ENCODE measurements around the gene CYSTM1.

The CYSTM1 gene

DNA sequence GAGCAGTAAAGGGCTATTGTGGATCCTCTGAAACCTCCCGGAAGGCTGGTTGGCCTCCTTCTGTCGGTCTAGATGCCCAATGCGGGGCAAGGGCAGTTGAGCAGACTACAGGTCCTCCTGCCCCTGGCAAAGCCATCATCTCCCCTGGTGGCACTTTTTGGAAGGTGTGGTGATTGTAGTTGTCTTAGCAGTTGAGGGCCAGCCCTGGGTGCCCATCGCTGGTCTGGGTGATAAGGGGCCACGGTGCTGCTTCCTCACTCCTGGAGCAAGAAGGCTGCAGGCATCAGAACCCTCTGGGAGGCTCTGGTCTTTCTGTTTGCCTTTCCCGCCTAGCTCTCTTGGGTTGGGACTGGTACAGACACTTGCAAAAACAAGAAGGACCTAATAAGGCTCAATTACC is 63.8 kb downstream of the CYSTM1 start:
- no peak for DNase-seq

DNA sequence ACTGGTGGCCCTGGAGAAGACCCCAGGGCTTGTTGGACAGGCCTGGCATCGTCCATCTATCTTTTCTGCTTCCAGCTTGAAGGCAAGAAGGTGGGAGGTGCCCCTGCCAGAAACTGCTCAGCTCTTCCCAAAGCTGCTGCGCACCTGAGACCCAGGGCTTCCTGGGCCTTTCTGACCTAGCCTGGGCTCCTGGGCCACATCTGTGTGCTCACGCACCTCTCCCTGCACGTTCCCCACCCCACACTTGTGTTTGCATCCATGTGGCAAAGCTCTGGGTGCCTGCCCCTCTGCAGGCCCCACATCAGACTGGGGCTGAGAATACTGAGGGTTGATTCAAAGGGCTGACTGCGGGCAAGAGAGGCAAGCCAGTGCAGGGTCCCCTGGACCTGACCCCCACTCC is 64.5 kb downstream of the CYSTM1 start:
- no peak for DNase-seq

GRCh38 chr5:140239939-140240700 is 65.1 kb downstream of the CYSTM1 start:
- DNase-seq: peak; percentile 40

DNA sequence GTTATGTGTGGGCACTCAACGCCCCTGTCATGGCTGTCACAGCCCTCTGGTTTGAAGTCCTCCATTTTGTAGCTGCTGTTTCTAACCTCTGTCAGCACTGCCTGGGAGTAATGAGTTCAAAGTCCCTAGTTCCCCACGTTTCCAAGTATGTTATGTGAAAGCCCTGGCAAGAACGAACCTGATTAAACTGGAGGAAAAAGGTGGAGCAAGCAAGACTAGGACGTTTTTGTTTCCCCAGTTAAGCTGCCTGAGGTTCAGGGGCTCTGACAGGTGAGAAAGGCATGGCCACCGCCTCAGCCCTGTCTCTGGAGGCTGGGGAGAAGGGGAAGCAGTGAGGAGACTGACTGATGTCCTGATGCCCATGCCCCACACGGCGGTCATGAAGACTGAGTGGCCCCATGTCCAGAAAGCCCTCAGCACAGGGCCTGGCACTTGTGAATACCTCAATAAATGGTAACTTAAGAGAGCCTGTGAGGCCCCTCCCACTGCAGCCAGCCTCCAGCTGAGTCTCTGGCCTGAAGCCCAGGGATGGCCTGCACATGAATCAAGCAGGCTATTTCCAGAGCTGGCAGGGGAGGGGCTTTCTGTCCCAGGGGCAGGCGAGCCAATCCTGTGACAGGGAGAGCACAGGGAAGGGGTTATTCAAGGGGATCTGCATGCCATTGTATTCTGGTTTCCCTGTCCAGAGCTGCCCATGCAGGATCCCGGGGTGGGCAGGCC is 66.2 kb downstream of the CYSTM1 start:
- peak; percentile 93 for DNase-seq

GRCh38 chr5:140242099-140242498 is 67.1 kb downstream of the CYSTM1 start:
- DNase-seq: no peak

DNA sequence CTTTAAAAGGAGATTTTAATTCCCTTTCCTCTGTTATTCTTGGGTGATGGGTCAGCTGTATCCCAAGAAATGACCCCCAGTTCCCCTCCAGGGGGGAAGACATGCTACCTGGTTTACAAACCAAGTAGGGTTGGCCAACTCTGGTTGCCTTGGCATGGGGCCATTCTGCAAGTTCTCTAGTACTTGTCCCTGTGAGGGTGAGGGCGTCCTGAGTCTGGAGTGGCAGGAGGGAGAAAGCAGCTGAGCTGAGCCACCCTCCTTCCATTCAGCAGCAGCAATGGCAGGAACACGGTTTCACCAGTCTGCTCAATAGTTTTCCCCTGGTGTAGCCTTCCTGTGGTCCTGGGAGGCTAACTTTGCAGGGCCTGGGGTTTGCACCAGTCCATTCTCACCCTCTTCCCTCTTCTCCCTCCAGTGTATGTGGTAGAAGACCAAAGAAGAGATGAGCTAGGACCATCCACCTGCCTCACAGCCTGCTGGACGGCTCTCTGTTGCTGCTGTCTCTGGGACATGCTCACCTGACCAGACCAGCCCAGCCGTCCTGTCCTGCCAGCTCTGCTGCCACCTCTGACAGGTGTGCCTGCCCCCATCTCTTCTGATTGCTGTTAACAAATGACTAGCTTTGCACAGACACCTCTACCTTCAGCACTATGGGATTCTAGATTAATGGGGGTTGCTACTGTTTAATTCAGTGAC is 68.0 kb downstream of the CYSTM1 start:
- no peak for DNase-seq

DNA sequence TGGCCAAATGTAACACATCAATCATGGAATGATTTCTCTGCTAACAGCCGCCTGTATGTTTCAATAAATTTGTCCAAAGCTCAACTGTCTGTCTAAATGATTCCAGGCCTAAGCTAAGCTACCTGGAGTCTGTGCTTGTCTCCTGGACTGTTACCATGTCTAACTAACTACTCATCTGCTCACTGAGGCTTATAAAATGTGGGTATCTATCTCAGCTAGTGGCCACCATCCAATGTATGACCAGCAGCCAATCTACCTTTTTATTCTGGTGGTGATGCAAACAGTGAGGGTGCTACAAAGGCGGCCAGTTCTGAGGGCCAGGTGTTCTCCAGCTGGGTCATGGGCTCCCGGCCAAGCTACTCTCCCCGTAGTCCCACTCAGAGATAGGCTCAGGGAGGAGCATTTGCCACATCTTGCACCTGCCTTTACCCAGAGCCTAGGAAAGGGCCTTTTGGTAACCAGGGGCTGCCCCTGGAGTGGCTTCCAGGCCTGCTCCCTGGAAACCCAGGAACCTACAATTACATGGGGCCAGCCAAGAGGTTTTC is 68.8 kb downstream of the CYSTM1 start:
- peak; percentile 95 for DNase-seq

DNA sequence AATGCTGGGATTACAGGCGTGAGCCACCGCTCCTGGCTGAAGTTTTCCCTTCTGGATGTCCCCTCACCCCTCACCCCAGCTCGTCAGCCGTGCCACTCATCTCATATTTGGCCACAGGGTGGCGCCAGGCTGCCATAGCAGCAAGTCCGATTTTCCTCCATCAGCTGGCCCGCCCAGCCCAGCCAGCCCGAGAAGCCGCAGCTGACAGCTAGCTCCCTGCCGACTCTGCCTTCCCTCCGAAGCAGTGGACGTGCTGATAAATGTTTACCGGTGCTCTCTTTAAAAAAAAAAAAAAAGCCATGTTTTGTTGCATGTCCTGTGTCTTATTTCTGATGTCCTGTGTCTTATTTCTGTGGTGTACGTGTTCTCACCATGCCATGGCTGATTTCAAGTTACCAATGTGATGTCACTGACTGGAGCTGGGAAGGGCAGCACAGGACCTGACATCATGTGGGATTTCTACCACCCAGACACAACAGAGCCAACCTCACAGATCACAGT is 69.6 kb downstream of the CYSTM1 start:
- DNase-seq: peak; percentile 91

DNA sequence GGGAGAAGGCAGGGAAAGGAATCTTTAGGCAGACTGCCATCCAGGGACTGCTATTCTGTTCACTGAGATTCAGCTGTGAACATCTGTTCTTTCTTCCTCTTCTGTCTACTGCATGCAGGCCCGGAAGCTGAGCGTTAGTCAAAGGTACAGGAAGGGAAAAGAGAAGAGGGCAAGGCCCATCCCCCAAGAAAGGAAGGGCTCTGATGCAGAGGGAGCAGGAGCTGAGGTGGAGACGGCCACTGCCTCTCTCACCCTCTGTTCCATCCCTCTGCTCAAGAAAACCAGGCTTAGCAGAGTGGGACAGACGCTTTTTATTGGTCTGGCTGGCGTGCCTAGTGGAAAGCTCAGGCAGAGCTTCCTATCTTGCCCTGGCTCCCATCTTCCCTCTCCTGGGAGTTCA is 70.4 kb downstream of the CYSTM1 start:
- DNase-seq: no peak

DNA sequence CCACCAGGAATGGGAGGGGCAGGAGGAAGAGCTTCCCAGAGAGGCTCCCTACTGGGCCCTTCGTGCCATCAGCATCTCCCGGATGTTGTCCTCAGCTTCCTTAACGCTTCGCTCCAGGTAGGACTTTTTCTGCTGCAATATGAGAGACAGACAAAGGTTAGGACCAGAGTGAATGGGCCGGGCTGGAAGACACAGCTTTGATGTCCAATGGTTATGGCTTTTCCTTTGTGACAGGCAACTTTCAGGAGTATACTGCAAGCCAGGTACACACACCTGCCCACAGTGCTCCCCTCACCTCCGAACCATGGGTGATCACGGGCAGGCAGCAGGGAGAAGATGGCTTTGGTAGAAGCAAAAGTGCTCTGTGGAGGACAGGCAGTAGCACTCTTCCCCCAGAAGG is 70.9 kb downstream of the CYSTM1 start:
- no peak for DNase-seq

GRCh38 chr5:140246378-140247122 is 71.6 kb downstream of the CYSTM1 start:
- no peak for DNase-seq

GRCh38 chr5:140248414-140248813 is 73.4 kb downstream of the CYSTM1 start:
- no peak for DNase-seq

GRCh38 chr5:140249536-140249935 is 74.5 kb downstream of the CYSTM1 start:
- DNase-seq: no peak

DNA sequence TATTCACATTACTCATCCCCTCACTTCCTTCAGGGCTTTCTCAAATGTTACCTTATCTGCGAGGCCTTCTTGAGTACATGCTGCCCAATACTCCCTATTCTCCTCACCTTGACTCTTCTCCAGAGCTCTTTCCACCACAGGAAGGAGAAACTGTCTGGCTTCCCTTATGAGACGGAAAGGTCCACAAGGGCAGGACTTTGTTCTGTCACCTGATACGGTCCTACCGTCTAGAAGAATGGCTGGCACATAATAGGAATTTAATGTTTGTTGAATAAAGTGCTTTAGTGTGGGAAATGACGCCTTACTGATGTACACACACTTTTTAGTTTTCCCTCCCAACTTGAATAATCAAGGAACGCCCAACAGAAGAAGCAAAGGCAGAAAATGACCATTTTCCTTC is 75.4 kb downstream of the CYSTM1 start:
- no peak for DNase-seq

GRCh38 chr5:140251527-140251973 is 76.6 kb downstream of the CYSTM1 start:
- no peak for DNase-seq

- no peak for DNase-seq
Observed at GRCh38 chr5:140252470-140253126, 77.6 kb downstream of the CYSTM1 start.

- DNase-seq: peak; percentile 54
Observed at GRCh38 chr5:140253985-140254384, 79.0 kb downstream of the CYSTM1 start.

DNA sequence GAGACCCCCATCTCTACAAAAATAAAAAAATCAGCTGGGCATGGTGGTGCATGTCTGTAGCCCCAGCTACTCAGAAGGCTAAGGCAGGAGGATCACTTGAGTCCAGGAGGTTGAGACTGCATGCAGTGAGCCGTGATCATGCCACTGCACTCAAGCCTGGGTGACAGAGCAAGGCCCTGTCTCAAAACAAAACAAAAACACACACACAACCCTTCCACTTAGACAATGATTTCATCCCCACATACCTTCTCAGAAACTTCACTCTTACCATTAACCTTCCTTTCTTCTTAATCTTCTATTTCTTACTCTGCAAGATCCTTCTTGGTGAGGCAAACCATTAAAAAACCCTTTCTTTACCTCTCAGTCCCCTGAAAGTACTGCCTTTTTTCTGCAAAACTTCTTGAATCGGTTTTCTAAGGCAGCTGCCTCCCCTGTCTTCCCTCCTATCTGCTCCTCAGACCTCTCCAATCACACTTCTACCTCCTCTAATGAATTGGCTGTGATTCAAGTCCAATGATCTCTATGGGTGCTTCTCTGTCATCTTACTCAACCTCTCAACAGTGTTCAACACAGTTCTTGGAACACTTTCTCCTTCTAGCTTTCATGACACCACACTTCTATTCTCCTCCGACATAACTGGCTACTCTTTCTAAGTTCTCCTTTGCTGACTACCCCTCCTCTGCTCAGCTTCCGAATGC is 80.6 kb downstream of the CYSTM1 start:
- DNase-seq: no peak

DNA sequence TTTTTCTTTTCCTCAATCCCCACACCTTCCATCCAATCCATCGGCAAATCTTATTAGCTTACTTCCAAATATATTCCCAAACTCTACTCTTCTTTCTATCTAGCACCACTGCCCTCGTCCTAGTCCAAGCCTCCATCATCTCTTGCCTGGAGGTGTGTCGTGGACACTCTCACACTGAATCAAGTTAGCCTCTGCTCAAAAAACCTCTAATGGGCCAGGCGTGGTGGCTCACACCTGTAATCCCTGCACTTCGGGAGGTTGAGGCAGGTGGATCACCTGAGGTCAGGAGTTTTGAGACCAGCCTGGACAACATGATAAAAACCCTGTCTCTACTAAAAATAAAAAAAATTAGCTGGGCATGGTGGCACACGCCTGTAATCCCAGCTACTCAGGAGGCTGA is 81.7 kb downstream of the CYSTM1 start:
- no peak for DNase-seq

DNA sequence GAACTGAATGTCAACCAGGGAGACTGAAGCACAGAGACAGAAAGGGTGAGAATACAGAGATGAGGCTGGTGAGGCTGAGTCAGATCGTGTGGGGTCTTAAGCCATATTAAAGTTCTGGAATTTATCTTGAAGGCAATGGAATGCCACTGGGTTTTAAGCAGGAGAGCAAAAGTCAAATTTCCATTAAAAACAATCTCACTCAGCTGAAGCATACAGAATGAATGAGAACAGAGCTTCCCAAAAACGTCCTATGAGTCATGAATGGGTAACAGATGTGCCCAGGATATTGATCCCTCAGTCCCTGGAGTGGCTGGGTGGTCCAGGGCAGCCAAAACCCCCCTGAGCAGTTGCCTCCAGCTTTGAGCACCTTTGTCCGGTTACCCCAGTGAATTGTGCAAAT is 83.0 kb downstream of the CYSTM1 start:
- no peak for DNase-seq

DNA sequence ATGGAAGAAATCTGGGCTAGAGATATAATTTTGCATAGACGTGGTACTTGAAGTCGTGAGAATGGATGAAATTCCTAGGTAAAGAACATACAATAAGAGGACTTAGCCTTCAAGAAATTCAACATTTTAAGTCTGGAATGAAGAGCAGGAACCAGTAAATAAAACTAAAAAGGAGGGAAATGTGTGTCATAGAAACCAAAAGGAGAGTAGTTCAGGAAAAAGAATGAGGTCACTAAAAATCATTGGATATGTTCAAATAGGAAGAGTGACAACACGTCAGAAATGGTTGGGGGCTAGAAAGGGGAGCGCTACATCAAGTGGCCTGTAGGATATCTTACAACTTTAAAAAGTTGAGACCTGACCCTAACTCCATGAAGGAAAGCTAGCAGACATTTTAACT is 83.9 kb downstream of the CYSTM1 start:
- no peak for DNase-seq
